ENCODE data around the gene MEX3A.
A peak's percentile ranks its signal among the peaks of the same experiment; 100 is the strongest.
"Not testable (repeated sequence)": the region's sequence is repeated elsewhere in the genome, so short reads cannot be mapped to it uniquely, and the experiment has no call there.

MEX3A gene, protein sequence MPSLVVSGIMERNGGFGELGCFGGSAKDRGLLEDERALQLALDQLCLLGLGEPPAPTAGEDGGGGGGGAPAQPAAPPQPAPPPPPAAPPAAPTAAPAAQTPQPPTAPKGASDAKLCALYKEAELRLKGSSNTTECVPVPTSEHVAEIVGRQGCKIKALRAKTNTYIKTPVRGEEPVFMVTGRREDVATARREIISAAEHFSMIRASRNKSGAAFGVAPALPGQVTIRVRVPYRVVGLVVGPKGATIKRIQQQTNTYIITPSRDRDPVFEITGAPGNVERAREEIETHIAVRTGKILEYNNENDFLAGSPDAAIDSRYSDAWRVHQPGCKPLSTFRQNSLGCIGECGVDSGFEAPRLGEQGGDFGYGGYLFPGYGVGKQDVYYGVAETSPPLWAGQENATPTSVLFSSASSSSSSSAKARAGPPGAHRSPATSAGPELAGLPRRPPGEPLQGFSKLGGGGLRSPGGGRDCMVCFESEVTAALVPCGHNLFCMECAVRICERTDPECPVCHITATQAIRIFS

DNA sequence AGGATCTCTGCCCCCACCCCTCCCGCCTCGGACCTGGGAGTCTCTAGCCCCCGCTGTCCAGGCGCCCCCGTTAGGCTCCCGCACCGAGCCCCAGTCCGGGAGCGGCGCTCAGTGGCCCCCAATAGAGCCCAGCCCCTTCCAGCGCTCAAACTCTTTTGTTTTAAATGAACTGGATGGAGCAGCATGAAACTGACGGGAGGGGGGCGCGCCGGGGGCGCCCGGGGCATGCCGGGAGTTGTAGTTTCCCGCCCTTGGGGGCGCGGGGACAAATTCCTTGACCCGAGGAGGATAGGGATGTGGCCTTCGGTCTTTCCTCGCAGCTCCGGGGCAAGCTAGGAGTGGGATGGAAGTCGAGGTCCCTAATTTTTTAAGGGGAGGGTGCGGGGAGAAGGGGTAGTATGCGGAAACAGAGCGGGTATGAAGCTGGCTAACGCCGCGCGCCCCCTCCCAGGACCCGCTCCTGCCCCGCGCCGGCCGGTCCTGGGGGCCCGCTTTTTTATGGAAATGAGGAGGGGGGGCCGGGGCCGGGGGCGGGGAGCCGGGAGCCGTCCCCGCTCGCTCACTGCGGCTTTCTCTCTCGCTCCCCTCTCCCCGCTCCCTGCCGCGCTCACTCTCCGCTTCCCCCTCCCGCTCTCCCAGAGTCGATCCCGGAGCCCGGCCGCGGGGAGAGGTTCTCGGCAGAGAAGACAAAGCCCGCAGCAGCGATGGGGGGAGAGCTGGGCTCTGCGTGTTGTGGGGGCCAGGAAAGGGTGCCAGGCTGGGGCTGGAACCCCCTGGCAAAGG is at the start of gene MEX3A:
MEX3A (minus strand) TSS at position 157 of the 783 bp plus-strand sequence. CDS start 467 bp downstream, outside the sequence.
- peak in 1 of 2 donors; percentile 33 for DNase-seq (ENCODE audit: low read depth in 2 of 2, low spot score in 1 of 2)

DNA sequence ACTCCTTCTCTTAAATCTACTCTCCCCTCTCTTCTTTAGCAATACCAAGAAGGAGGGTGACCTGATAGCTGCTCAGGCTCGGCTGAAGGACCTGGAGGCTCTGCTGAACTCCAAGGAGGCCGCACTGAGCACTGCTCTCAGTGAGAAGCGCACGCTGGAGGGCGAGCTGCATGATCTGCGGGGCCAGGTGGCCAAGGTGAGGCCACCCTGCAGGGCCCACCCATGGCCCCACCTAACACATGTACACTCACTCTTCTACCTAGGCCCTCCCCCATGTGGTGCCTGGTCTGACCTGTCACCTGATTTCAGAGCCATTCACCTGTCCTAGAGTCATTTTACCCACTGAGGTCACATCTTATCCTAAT is 48.3 kb upstream of the MEX3A start:
- DNase-seq (ENCODE audit: low read depth in 2 of 2, low spot score in 1 of 2) = no peak

DNA sequence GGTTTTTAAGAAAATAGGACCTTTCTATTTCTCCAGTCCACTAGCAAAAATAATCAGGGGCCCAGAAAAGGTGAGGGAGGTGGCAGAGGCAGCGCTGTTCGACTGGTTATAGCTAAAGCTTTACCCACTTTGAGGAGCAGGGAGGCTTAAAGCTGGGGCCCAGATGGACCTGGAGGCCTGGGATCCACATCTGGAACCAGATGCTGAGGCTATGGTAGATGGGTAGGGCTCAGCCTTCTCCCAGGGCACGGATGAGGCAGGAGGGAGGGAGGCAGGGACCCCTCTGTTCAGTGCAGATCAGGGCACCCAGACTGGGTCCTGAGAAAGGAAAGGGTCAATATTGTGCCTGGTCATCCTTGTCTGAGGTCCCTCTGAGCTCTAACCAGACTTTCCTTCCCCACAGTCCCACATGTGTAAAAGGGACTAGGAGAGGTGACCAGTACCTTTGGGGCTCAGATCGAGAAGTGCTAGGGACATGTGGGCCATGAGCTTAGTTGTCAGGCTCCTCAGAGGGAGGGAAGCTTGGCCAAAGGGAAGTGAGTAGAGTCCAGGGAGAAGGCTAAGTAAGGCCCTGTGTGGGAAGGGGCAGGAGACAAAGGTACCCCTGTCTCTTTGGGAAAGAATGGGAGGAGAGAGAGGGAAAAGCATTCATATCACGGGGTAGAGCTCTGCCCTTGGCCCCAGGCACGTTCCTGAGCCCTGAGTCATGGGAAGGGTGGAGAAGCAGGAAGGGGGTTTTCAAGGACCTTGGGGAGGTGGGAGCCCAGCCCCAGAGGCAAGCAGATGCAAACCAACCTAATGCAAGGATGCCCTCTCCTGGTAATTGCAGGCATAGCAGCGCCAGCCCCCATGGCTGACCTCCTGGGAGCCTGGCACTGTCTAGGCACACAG is 47.7 kb upstream of the MEX3A start:
- peak; percentile 57 to 59 for DNase-seq (ENCODE audit: low read depth in 2 of 2, low spot score in 1 of 2)

DNA sequence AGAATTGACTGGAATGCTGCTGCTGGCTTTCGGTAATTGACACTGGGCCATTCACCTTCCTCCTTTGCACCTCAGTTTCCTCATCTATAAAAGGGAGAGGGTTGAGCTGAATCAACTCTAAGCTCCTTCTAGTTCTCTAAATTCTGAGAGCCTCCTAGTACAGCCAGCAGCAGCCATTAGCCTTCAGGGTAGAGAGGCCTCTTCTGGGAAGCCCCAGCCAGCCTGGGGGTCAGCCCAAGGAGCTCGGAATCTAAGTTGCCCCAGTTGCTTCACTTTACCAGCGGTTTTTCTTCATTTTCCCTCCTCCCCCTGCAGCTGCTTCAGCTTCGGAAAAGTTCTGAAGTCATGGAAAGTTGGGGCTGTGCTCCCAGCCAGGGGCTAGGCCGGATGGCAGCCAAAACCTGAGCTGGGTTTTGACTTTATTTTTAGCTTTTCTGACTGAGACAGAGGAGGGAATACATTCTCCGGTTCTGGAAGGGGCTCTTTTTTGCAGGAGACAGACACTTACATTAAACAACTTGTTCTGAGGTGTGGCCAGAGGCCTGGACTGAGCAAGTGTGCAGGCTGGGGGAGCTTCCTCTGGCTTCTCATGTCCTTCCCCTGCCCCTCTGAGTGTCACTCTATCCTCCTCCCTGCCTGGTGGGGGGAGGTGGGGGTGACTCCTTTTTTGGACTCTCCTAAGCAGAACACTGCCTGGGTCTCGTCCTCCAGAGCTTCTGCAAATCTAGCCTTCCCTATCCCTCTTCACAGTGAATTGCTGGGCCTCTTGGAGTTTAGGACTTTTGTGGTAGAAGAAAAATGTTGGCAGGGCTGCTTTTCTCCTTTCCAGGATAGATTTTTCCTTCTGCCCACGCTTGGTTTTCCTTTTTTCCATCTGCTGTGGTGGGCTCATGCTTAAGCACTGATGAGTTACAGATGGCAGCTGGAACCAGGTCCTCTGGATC is 46.7 kb upstream of the MEX3A start:
- no peak for DNase-seq (ENCODE audit: low read depth in 2 of 2, low spot score in 1 of 2)

DNA sequence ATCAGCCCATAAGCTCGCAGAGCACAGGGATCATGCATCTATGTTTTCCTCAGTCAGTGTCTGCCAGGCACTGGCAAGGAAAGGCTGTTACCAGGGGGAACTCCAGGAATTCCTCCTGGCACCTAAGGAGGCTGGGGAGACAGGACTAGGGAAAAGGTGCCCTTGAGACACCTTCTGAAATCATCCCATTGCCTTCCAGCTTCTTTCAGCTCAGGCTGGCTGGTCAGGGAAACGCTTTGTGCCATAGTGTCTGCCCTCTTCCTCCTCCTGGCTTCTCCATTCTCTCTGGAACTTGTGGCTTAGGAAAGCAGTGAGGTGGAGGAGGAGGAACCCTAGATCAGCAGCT is 46.0 kb upstream of the MEX3A start:
- no peak for DNase-seq (ENCODE audit: low read depth in 2 of 2, low spot score in 1 of 2)

DNA sequence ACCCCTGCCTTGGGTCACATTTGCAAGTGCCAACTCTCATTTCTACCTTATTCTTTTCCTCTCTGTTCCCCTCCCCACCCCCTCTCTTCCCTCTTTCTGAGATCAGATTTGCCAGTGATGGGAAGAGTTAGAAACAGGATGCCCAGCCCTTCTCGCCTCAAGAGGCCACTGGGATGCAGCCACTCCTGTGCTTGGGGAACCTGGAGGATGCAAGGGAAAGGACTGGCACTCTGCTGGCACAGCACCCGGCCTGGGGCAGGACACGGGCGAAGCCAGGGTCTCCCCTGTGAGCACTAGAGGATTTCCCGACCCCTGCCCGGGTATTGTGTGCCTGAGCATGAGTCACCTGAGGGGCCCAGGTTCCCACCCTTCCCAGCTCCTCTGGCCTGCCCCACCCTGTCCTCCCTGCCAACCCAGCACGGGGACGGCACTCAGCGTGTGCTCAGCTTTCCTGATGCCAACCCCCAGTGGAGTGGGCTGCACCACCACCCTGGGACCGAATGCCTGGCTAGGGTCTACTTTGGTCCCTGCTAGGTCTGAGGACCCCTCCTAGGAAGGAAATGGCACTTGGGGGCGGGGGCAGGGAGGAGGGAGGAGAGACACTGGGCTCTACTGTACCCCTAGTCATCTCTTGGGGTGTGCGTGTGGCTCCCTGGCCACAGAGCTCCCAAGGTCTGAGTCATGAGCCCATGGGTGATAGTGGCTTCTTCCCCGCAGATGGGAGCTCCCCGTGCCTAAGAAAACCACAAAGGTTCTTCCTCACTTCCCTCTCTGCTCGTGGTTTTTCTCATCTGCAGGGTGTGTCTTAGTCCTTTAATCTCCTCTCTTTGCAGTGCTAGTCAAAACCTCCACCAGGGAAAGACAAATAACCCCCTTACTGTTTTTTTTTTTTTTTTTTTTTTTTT is 44.6 kb upstream of the MEX3A start:
- DNase-seq (ENCODE audit: low read depth in 2 of 2, low spot score in 1 of 2) = peak; percentile 36 to 63

DNA sequence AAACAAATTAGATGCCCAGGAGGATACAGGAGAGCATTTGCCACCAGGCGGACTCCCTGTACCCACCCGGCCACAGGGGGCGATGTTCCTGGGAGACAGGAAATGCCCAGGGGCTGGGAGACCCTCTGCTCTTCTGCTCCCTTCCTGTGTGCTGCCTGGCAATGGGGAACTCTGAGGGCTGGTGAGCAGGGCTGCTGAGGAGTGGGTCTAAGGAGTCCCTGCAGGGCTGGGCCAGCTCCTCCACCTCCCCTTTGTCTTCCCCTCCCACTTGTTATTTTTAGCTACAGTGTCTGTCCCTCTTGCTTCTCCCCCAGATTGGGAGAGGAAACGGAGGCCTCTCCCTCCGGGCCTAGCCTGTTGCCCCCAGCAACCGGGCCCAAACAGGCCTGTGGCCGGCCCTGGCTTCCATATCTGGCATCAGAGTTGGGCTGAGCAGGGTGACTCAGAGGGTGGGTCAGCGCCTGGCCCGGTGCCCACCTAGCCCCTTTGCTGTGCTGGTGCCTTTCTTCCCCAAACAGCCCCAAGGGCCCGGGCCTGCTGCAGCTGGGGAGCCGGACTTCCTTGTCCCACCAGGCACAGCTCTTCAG is 43.9 kb upstream of the MEX3A start:
- no peak for DNase-seq (ENCODE audit: low read depth in 2 of 2, low spot score in 1 of 2)

DNA sequence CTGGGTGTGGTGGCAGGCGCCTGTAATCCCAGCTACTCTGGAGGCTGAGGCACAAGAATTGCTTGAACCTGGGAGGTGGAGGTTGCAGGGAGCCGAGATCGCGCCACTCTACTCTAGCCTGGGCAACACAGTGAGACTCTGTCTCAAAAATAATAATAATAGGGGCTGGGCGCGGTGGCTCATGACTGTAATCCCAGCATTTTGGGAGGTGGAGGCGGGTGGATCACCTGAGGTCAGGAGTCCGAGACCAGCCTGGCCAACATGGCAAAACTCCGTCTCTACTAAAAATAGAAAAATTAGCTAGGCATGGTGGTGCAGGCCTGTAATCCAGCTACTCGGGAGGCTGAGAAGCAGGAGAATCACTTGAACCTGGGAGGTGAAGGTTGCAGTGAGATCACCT is 43.3 kb upstream of the MEX3A start:
- DNase-seq (ENCODE audit: low read depth in 2 of 2, low spot score in 1 of 2) = not testable (repeated sequence)

DNA sequence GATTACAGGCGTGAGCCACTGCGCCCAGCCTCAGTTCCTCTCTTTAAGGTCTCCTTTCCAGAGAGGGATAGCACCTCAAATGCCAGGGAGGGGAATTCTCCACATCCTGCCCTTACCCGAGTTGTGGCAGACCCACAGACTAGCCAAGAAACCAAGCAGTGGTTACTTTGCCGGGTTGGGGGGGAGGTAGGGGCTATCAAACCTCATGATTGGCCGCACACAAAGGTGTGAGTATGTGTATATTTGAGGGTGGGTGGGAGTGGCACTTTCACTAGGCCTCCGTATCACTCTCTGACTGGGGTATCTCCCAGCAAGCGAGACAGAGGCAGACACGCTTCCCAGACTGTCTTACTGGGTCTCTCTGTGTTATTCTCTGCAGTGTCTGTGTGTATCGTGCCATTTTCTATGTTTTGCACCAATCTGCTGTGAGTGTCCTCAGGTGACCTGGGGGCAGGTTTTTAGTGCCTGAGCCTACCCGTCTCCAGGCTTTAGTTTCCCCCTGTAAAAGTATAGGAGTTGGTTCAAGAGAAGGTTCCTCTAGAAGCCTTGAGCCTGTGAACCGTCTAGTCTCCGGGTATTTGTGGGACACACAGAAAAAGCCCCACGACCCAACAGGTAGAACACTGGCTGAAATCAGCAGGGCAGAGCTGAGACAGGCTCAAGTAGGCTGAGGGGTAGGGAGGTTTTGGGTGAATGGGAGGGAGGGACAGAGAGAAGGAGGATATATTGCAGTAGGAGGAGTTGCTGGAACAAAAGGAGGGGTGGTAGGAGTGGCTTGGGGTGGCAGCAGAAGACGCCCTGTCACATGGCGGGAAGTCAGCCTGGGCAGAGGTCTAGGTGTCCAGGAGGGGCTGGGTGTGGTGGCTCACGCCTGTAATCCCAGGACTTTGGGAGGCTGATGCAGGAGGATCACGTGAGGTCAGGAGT is 42.6 kb upstream of the MEX3A start:
- no peak for DNase-seq (ENCODE audit: low read depth in 2 of 2, low spot score in 1 of 2)

DNA sequence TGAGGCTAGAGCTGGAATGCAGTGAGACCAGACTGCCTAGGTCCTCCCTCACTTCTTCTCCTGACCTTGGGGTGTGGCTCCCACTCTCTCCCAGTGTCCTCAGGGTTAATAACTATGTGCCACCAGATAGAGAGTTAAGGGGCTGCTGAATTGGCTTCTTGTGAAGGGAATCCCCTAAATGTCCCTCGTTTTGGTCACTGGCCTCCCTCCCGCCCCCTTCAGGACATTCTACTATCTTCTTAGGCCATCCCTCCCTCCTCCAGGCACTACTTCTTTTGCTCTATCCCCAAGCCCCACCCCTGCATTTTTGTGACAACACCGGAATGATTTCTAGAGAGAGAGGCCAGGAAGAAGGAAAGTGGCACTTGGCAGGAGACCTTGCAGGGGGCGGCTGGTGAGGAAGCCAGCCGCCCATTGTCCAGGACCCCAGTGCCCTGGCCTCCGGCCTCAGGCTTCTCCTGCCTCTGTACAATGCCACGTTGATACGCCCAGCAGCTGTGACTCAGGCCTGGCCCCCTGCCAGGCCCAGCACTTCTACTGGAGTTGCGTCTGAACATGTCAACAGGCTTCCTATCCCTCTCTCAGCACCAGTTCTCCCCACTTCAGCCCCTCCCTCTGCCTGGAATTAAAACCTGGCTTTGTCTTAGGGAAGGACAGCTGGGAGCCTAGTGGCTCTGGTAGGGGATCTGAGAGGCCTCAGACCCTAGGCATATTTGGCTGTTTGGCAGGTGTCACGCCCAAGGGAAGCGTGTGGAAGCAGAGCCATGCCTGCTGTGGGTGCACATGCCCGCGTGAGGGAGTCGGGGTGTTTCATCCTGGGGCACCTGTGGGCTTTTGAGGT is 41.3 kb upstream of the MEX3A start:
- DNase-seq (ENCODE audit: low read depth in 2 of 2, low spot score in 1 of 2) = no peak

DNA sequence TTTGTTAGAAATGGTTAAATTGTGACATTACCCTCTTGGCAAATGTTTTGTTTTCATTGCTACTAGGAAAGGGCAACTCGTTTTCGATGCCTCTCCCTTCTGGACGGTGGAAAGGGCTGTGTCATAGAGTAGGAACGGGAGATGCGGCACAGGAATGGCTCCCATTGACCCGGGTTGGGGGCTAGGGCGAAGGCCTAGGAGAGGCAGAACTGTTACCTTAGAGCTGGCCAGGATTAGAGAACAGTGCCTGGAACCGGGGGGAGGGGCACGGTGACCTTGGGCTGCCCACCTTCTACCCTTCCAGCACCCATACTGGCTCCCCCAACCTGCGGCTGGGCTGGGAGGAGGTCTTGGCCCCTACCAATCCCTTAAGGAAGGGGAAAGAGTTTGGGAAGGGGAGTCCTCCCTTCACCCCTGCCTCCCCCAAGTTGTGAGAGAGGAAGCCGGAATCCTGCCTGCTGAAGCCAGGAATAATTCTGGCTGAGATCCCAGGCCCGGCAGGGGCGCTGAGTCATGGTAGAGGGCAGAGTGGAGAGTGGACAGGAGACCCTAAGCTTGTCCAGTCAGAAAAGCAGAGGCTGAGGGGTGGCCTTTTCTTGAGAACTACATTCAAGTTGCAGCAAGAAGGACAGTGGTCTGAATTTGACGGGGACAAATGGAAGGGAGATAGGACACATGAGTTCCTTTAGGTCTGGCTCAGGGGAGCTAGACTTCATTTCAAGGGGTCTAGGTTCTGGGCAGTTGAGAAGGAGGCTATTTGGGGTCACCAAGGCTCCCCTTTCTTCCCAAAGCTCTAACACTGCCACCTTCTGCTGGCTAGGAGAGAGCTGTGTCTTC is 40.5 kb upstream of the MEX3A start:
- no peak for DNase-seq (ENCODE audit: low read depth in 2 of 2, low spot score in 1 of 2)

DNA sequence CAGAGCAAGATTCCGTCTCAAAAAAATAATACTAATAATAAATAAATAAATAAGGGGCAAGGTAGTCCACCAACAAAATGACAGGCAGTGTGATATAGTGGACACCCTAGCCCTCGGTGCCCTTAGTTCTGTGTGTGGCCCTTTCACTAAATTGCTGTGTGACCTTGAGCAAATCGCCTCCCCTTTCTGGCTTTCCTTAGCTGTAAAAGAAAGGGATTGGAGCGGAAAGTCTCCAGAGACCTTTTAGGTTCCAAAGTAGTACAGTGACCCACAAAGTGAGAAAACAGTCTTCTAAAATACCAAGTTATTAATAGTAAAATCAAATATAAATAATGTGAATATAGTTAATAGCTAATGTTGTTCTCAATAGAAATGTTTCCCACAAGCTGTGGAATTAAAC is 39.8 kb upstream of the MEX3A start:
- DNase-seq (ENCODE audit: low read depth in 2 of 2, low spot score in 1 of 2) = no peak

DNA sequence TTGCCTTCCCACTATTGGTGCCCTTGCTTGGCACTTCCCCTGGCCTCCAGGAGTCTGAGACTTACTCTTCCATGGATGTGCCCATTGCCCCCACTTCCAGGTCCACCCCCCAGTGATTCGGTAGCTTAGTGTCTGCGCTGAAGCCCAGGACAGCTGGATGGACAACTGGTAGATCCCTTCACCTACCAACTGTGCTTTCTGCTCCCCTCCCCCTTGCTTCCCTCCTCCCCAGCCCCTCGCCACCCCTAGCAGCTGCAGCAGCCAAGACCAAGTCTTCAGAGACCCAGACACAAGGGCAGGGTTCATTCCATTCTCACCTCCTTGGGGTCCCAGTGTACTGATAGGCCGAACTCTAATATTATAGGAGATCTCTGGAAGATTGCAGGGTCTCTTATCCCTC is 39.2 kb upstream of the MEX3A start:
- DNase-seq (ENCODE audit: low read depth in 2 of 2, low spot score in 1 of 2) = no peak

DNA sequence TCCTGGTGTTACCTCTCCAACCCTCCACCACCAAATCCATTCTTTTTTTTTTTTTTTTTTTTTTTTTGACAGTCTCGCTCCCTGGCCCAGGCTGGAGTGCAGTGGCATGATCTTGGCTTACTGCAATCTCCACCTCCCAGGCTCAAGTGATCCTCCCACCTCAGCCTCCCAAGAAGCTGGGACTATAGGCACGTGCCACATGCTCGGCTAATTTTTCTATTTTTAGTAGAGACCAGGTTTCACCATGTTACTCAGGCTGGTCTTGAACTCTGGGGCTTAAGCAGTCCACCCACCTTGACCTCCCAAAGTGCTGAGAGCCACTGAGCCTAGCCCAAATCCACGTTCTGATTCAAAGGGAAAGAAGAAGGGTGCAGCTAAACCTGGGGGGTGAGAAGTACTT is 38.7 kb upstream of the MEX3A start:
- DNase-seq (ENCODE audit: low read depth in 2 of 2, low spot score in 1 of 2) = not testable (repeated sequence)

DNA sequence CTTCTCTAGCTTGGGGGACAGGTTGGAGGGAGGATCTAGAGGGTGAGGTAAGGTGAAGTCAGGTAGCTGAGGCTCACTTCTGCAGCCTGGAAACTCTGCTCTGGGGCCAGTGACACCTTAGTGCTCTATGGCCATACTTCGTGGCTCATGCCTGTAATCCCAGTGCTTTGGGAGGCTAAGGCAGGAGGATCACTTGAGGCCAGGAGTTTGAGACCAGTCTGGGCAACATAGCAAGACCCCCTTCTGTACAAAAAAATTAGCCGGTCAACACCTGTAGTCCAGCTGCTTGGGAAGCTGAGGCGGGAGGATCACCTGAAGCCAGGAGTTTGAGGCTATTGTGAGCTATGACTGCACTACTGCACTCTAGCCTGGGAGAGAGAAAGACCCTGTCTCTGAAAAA is 38.1 kb upstream of the MEX3A start:
- no peak for DNase-seq (ENCODE audit: low read depth in 2 of 2, low spot score in 1 of 2)

Measured in stimulated activated CD8-positive, alpha-beta memory T cell treated with anti-CD3 and anti-CD28 coated beads, Interleukin-4, amount 100 ng/mL, for 1 hour (primary cell).